ENCODE results near the gene SND1.

DNA sequence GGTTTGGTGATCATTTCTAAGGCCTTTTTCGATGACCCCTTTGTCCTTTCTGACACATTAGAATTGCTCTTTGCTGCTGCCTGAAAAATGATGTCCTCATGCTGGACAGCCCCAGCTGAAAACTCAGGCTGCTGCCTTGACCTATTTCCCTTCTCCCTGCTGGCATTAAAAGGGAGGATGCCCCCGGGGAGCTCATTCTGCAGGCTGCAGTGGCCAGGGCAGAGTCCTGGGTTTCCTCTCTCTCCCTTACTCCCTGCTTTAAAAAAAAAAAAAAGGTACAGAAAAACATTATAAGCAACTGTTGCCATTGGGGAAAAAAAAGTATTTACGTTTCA, 343.9 kb downstream of the SND1 start:
- TF ChIP-seq, protein P1, sequence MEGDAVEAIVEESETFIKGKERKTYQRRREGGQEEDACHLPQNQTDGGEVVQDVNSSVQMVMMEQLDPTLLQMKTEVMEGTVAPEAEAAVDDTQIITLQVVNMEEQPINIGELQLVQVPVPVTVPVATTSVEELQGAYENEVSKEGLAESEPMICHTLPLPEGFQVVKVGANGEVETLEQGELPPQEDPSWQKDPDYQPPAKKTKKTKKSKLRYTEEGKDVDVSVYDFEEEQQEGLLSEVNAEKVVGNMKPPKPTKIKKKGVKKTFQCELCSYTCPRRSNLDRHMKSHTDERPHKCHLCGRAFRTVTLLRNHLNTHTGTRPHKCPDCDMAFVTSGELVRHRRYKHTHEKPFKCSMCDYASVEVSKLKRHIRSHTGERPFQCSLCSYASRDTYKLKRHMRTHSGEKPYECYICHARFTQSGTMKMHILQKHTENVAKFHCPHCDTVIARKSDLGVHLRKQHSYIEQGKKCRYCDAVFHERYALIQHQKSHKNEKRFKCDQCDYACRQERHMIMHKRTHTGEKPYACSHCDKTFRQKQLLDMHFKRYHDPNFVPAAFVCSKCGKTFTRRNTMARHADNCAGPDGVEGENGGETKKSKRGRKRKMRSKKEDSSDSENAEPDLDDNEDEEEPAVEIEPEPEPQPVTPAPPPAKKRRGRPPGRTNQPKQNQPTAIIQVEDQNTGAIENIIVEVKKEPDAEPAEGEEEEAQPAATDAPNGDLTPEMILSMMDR (IDR thresholded peaks at IDR 0.05) = no peak
- TF ChIP-seq EP300 (IDR thresholded peaks at IDR 0.05) (no peak), POLR2A (IDR thresholded peaks at IDR 0.05) (no peak)
